GM12874 (cell line): ENCODE results near the gene TUBA1A.

Experiments used
- TF ChIP-seq, protein P1 (sequence below): IDR thresholded peaks from 2 replicates; pipeline ENCODE4 v1.5.1; 2011; ENCODE audit warnings: low read depth, mild to moderate bottlenecking, control low read depth, low read length, moderate library complexity; ENCODE audit not compliant: insufficient read depth

Gene TUBA1A

DNA sequence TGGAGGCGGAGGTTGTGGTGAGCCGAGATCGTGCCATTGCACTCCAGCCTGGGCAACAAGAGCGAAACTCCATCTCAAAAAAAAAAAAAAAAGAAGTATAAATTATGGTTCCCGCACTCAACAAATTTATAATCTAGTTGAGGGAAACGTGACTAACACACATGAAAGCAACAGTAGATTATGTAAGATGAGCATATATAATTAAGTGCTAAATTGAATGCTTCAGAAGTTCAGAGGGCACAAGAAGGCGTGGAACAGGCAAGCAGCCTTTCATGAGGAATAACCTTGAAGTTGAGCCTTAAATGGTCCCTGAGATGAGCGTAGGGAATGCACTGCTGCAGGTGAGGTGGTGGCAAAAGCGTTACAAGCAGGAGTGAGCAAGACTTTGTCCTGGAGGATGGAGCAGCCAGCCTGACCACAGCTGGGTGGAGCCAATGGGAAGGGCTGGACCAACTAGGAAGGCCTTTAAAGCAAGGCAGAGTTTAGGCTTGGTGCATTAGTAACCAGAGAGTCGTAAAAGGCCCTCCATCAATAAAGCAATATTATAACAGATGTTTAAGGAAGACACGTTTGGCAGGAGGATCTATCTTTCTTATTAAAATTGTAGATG lies 30.6 kb upstream of the TUBA1A start:
- TF ChIP-seq, protein P1, sequence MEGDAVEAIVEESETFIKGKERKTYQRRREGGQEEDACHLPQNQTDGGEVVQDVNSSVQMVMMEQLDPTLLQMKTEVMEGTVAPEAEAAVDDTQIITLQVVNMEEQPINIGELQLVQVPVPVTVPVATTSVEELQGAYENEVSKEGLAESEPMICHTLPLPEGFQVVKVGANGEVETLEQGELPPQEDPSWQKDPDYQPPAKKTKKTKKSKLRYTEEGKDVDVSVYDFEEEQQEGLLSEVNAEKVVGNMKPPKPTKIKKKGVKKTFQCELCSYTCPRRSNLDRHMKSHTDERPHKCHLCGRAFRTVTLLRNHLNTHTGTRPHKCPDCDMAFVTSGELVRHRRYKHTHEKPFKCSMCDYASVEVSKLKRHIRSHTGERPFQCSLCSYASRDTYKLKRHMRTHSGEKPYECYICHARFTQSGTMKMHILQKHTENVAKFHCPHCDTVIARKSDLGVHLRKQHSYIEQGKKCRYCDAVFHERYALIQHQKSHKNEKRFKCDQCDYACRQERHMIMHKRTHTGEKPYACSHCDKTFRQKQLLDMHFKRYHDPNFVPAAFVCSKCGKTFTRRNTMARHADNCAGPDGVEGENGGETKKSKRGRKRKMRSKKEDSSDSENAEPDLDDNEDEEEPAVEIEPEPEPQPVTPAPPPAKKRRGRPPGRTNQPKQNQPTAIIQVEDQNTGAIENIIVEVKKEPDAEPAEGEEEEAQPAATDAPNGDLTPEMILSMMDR = no peak

DNA sequence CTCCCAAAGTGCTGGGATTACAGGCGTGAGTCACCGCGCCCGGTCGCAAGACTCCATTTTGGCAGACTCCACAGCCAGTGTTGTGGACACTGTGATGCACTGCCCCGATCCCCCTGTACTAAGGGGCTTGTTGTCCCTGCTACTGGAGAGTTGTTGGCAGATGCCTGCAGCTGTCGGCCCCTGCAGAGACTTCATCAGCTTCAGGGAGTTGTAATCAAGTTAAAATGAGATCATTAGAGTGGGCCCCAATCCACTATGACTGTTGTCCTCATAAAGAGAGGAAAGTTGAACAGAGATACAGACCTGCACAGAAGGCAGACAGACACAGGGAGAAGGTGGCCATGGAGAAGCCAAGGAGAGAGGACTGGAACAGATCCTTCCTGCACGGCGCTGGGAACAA lies 23.7 kb upstream of the TUBA1A start:
- TF ChIP-seq, protein P1 = no peak

DNA sequence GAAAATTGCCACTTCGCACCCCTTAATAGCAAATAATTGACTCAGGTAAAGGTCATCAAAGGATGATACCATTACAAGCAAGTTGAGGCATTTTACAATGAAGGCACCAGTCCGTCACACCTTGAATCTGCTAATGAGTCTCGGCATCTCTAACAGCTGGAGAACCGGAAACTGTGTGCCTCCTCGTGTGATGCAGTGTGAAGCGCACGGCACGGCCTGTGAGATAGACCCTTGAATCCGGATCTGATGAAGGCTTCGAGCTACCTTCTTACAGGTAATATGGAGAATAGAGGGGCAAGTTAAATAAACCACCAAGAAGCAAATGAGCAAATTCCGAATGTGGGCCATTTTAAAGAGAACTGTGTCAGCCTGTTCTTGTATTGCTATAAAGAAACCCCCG lies 19.8 kb upstream of the TUBA1A start:
- TF ChIP-seq, protein P1 = no peak

DNA sequence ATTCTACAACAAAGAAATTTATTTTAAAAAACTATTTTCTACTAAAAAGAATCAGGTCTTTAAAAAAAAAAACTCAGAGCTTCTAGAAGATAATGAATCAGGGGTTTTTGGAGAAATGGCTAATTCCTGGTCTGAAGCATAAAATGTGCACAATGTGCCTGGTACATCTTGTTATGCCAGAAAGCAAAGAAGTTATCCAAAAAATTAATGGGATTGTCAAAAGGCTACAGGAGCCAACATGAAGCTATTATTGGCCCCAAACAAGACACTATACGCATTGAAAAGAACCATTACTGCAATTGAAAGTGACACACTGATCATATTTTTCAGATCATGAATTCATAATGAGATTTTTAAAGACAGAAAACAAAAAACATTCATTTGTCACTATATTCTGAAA lies 19.3 kb upstream of the TUBA1A start:
- TF ChIP-seq, protein P1 = no peak

DNA sequence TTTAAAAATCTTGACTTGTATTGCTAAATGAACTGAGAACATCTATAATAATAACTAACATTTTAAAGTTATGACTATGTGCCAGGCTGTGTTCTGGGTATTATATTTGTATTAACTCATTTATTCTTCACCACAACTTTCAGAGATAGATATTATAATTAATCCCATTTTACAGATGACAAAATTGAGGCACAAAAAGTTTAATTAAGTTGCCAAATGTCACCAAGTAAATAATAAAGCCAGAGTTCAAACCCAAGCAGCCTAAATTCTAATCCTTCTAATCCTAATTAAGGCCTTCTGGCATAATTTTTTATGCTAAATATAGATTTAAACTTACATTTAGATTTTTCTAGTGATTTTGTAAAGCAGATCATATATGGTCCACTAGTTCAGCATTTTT lies 17.5 kb upstream of the TUBA1A start:
- TF ChIP-seq, protein P1 = no peak

DNA sequence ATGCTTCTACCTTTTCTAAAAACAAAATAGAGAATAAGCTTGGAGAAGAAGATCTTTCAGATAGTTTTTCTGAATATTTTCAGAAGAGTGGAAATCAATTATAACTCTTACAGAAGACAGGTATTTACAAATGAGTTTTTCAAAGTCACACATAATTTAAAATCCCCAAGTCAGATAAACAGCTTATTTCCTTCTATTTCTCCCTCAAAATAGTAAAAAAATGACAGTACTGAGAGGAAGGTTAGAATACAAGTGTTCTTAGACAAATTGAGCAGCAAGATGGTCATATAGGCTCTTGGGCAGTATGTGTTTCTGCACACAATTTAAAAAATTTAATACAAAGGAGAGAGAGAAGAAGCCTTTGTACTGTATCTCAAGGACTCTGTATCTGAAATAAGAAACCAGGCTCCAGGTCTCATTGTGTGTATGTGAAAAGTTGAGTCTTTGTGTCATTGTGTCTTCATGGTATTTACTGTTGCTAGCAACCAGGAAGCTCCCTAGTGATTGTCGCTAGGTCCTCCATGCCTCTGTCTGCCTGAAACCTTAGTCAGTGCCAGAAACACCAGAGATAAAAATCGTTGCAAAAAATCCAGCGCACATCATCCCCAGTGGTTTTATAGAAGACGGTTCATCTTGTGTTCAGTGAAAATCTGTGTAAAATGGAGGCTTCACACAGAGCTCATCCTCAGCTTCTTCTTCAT lies 12.9 kb upstream of the TUBA1A start:
- TF ChIP-seq, protein P1 = no peak

DNA sequence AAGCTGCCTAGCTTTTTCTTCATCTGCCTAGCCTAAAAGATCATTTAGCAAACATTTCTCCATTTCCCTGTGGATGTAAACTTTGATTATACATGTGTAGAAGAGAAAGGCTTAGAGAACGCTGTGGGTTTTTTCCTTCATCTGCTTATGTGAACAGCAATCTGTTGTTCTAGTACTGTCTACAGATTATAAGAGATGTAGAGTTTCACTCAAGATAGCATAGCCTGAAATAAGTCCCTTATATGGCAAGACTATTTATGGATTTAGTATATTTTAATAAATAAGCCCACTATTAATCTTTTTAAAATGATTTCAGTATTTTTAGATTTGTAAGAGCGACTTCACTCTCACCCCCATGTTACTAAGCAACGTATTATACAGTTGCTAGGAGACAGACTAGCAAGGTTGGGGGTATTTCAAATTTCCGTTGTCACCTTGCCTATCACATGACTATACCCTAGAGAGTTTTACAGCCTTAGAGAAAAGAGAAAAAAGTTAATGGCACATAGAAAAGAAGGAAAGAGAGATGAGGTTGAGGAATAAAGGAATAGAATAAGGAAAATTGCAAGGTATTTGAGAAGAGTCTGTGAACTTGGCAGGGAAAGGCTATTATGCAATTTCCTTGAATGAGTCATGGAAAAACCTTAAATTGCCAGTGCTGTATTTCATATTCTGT lies 12.2 kb upstream of the TUBA1A start:
- TF ChIP-seq, protein P1 = no peak
